ENCODE measurements around the gene ATAD3B. TPM values are rescaled to one million over a fixed set of nuclear protein-coding genes. Genes with fewer than 3 reads are reported as not detected.
"Not testable (repeated sequence)": the region's sequence is repeated elsewhere in the genome, so short reads cannot be mapped to it uniquely, and the experiment has no call there.

Gene ATAD3B
- total RNA-seq, 2 donors from 2014 or later = 2.7 to 5.7 TPM

DNA sequence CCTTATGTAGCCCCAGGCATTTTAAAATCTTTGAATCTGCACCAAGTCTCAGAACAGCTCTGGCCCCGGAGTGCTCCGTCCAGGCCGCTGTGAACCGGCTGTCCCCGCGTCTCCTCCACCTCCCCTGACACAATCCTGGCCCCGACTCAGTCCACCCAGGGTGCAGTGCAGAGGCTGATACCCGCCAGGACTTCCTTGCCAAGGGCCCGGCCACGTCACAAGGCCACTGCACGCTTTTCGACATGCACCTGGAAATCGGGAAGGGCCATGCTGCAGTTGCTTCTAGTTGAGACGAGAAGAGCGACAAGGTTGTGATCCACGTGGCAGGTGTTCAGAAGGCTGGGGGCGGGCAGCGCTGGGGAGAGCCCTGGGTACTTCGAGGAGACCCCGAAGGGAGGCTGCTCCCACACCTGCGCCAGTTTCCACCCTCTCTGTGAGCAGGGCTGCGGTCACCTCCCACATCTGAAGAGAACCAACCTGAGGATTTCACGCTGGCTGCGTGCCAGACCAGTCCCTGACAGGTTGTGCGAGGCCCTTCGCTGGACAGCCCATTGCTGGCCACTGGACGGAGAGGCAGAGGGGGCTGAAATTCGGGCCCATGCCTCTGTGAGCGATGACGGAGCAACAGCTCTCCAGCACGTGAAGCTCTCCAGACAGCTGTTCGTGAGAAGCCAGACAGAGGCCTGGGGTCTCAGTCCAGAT, 29.3 kb upstream of the ATAD3B start:
- no peak for DNase-seq (ENCODE audit: low spot score)
- H3K27me3 ChIP-seq = no peaks in the 10 kb centered on the region
- H3K4me3 ChIP-seq = no peak overlapping the region
- no peaks in the 10 kb centered on the region for H3K9me3 ChIP-seq
- no peaks in the 10 kb centered on the region for H3K36me3 ChIP-seq
- TF ChIP-seq, protein P1, sequence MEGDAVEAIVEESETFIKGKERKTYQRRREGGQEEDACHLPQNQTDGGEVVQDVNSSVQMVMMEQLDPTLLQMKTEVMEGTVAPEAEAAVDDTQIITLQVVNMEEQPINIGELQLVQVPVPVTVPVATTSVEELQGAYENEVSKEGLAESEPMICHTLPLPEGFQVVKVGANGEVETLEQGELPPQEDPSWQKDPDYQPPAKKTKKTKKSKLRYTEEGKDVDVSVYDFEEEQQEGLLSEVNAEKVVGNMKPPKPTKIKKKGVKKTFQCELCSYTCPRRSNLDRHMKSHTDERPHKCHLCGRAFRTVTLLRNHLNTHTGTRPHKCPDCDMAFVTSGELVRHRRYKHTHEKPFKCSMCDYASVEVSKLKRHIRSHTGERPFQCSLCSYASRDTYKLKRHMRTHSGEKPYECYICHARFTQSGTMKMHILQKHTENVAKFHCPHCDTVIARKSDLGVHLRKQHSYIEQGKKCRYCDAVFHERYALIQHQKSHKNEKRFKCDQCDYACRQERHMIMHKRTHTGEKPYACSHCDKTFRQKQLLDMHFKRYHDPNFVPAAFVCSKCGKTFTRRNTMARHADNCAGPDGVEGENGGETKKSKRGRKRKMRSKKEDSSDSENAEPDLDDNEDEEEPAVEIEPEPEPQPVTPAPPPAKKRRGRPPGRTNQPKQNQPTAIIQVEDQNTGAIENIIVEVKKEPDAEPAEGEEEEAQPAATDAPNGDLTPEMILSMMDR (IDR thresholded peaks at IDR 0.05) = no peak
- peaks cover 0 to 16% of the 10 kb centered on the region in 2 donors for H3K4me1 ChIP-seq
- no peak overlapping the region for H3K27ac ChIP-seq

DNA sequence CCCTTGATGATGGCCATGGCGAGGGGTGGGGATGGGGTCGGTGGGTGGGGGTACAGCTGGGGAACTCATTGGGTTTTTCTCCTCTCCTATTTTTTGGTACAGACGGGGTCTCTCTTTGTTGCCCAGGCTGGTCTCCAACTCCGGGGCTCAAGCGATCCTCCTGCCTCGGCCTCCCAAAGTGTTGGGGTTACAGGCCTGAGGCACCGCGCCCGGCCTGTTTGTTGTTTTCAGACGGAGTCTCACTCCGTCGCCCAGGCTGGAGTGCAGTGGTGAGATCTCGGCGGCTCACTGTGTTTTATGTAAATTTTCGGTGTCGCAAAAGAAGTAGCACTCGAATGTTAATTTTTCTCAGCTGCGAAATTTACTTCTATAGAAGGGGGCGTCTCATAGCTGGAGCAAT, 24.9 kb upstream of the ATAD3B start:
- H3K4me1 ChIP-seq; H3K27ac ChIP-seq; H3K4me3 ChIP-seq; H3K36me3 ChIP-seq; DNase-seq (ENCODE audit: low spot score); H3K9me3 ChIP-seq; H3K27me3 ChIP-seq: not testable (repeated sequence)

DNA sequence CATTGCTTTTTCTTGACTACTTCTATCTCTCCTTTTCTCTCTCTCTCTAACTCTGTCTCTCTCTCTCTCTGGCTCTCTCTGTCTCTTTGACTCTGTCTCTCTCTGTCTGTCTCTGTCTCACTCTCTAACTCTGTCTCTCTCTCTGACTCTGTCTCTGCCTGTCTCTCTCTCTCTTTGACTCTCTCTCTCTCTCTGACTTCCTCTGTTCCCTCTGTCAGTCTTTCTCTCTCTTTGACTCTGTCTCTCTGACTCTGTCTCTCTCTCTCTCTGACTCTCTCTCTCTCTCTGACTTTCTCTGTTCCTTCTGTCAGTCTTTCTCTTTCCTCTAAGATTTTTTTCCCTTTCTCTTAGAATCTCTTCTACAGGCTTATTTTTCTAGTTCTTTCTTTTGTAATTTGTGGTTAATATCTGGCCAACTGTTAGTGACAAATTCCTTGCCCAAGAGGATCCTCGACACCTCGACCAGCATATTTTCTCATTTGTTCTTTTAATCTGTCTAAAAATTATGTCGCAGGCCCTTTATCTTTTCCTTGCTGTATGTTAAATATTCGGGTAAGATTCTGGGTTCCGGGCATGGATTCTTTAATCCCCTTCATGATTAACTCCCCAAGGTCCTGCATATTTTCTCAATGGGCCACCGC, 22.3 kb upstream of the ATAD3B start, which contains the start of gene ATAD3C:
TSS of gene ATAD3C (plus strand) at position 591 of the 641 bp plus-strand sequence. CDS start 995 bp downstream, outside the sequence.
- H3K4me1 ChIP-seq = no peaks in the 10 kb centered on the region
- no peak for DNase-seq (ENCODE audit: low spot score)
- H3K36me3 ChIP-seq = no peaks in the 10 kb centered on the region
- no peak within 1 kb of the TSS for H3K27ac ChIP-seq
- H3K9me3 ChIP-seq = no peaks in the 10 kb centered on the region
- H3K27me3 ChIP-seq = no peaks in the 10 kb centered on the region
- no peak within 1 kb of the TSS for H3K4me3 ChIP-seq
- TF ChIP-seq, protein P1 (IDR thresholded peaks at IDR 0.05) = no peak

DNA sequence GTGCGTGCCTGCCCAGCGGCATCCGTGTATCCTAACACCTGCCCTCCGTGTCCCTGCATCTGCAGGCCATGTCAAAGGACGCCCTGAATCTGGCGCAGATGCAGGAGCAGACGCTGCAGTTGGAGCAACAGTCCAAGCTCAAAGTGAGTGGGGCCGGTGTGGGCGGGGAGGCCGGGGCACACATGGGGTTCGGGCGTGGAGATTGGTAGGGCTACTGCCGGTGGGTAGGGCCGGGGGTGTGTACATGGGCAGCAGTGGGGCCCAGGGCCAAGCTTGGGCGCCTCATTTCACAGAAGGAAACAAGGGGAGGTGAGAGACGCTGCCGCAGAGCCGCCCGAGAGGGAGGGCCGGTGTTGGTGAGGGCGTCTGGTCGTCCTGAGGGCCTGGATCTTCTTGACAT, 20.9 kb upstream of the ATAD3B start:
- H3K27me3 ChIP-seq; H3K27ac ChIP-seq; H3K4me1 ChIP-seq; DNase-seq (ENCODE audit: low spot score); H3K4me3 ChIP-seq; H3K9me3 ChIP-seq; H3K36me3 ChIP-seq: not testable (repeated sequence)

DNA sequence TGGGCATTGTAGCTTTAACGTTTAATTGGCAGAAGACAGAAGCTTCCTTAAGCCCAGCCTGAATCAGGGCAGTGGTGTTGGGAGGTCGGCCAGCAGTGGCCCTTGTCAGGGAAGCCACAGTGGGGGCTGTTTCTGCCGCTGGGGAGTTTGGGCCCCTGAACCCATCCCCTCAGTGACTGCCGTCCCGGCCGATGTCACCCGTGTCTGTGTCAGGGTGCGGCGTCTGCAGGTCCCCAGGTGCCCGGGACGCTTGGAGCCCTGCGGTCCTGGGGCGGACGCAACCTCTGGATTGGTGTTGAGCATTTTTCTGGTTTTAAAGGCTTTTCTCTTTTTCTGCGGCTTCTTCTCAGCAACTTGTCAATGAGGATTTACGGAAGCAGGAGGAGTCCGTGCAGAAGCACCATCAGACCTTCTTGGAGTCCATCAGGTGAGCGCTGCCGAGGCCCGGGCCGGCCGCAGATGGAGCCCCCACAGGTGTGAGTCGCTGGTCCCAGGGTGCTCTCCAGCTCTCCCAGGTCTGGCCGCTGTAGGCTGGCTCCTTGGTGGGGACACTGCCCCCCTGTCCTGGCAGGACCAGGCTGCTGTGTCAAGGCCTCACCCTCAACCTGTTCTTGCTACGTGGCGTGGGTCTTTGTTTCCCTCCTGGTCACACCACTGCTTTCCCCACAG, 19.7 kb upstream of the ATAD3B start:
- DNase-seq (ENCODE audit: low spot score) = no peak
- Histone ChIP-seq H3K27me3 (no peaks in the 10 kb centered on the region), H3K36me3 (no peaks in the 10 kb centered on the region), H3K4me3 (no peak overlapping the region), H3K27ac (no peak overlapping the region), H3K4me1 (no peaks in the 10 kb centered on the region), H3K9me3 (no peaks in the 10 kb centered on the region)
- TF ChIP-seq, protein P1 (IDR thresholded peaks at IDR 0.05) = no peak

DNA sequence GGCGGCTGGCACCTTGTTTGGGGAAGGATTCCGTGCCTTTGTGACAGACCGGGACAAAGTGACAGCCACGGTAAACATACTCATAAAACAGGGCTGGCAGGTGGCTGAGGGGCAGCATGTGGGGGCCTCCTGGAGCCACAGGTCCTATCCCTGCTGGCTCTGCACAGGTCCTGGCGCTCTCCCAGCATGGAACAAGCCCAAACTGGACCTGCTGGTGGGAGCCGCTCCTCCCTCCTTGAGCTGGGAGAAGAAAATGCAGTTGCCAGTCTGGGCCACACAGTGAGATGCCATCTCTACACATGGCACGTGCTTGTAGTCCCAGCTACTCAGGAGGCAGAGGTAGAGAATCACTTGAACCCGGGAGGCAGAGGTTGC, 19.2 kb upstream of the ATAD3B start:
- not testable (repeated sequence) for H3K36me3 ChIP-seq; DNase-seq (ENCODE audit: low spot score); H3K9me3 ChIP-seq; H3K27ac ChIP-seq; H3K4me1 ChIP-seq; H3K27me3 ChIP-seq; H3K4me3 ChIP-seq

DNA sequence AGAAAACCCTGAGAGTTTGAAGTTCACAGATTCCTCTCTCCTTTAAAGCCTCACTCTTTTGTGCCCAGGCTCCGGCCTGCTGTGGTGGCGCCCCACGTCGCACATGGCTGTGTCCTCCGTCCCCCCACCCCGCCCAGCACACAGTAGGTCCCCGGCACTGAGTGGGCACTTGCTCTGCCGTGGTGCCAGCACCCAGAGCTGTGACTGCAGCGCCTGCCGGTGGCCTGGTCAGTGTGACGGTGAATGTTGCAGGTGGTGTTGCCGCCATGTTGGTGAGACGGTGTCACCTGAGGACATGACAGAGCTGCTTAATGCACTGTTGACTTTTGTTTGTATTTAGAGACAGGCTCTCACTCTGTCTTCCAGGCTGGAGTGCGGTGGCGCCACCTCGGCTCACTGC, 18.7 kb upstream of the ATAD3B start:
- Histone ChIP-seq H3K27ac (no peak overlapping the region), H3K9me3 (no peaks in the 10 kb centered on the region), H3K4me3 (no peak overlapping the region), H3K36me3 (no peaks in the 10 kb centered on the region), H3K4me1 (no peaks in the 10 kb centered on the region), H3K27me3 (no peaks in the 10 kb centered on the region)
- DNase-seq (ENCODE audit: low spot score) = no peak
- TF ChIP-seq, protein P1 (IDR thresholded peaks at IDR 0.05) = no peak

DNA sequence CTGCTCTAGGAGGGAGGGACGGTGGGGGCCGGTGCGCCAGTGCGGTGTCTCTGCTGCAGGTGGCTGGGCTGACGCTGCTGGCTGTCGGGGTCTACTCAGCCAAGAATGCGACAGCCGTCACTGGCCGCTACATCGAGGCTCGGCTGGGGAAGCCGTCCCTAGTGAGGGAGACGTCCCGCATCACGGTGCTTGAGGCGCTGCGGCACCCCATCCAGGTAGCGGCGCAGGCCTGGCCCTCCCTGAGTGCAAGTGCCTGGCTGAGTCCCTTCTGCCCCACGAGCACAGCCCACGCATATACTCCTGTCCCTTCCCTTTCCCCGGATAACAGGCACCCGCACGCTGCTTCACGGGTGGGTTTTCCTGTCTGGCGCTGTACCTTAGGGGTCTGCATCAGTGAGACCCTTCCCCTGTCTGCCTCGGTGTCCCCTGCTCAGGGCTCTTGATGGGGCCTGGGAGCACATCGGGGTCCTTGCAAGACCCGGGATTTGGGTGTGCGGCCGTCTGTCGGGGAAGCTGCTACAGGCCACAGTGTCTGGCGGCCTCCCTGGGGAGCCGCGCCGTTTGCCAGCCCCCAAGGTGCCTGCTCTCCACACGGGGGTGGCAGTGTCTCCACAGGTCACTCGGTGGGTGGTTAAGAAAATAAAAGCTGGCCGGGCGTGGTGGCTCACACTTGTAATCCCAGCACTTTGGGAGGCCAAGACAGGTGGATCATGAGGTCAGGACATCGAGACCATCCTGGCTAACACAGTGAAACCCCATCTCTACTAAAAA, 17.1 kb upstream of the ATAD3B start:
- H3K27ac ChIP-seq; H3K9me3 ChIP-seq; H3K36me3 ChIP-seq; H3K4me3 ChIP-seq; H3K27me3 ChIP-seq; DNase-seq (ENCODE audit: low spot score); H3K4me1 ChIP-seq: not testable (repeated sequence)

All from right atrium auricular region (tissue), 2 donors.